HG03460 (cell line): ENCODE results near the gene DPYSL4.

Experiments
- ATAC-seq: cut with Tn5 transposase; IDR thresholded peaks from one replicate; pipeline ENCODE4 v1.9.1; 2021; ENCODE audit not compliant: unreplicated experiment

Gene DPYSL4

GRCh38 chr10:132239126-132240031 is 52.6 kb downstream of the DPYSL4 start:
- ATAC-seq: no peak

DNA sequence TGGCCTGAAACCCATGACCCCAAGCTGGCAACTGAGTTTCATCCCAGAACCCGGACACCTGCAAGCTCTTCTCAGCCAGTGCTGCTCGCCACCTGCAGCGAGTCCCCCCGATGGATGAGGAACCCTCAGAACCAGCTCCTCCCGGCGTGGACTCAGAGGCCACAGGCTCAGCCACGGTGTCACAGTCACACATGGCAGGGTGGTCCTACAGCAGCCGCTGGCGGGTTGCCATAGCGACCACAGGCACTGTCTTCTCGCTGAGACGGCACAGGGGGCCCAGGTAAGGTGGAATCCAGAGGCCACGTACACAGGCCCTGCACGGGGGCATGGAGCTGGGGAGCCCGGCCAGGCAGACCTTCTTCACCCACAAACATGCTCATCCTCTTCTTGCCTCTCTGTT is 53.4 kb downstream of the DPYSL4 start:
- no peak for ATAC-seq

DNA sequence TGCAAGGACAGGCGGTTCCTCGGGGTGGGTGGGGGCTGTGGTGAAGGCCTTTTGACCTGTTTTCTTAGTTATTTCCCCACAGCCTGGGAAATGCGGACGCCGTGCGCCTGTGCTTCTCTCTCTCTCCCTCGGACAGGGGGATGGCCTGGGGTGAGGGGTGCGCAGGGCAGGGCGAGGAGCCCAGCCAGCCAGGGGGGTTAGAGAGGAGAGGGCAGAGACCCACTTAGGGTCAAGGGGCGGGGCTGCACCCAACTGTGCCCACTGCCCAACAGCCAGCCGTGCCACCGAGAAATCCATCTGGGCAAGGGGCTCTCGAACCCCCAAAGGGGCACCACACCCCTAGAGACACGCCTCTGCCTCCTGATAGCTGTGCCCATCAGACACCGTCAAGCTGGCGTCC is 53.8 kb downstream of the DPYSL4 start:
- ATAC-seq: no peak

- ATAC-seq: no peak
These were observed 54.3 kb downstream of the DPYSL4 start for GRCh38 chr10:132241086-132241485.

- ATAC-seq: no peak
These were observed 54.7 kb downstream of the DPYSL4 start for GRCh38 chr10:132241496-132241895.

GRCh38 chr10:132242103-132242840 is 55.5 kb downstream of the DPYSL4 start:
- no peak for ATAC-seq

GRCh38 chr10:132243141-132243540 is 56.4 kb downstream of the DPYSL4 start:
- ATAC-seq: no peak

DNA sequence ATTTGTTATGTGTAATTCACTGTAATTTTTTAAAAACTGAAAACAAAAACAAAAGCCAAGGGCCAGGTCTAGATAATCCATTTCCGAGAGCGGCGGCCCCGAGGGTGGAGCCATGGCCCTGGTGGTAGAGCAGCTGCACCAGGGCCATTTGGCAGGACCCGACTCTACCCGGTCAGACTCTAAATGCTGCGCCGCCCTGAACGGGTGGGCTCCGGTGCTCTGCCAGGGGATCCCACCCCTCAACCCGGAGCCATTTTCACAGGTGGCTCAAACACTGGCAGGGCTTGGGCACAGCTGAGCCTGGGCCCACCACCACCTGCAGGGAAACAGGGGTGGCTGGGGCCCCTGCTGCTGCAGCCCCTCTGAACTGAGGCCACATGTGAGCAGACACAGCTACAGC is 56.9 kb downstream of the DPYSL4 start:
- ATAC-seq: no peak

GRCh38 chr10:132245056-132245455 is 58.3 kb downstream of the DPYSL4 start:
- ATAC-seq: no peak

- no peak for ATAC-seq
These were observed 59.5 kb downstream of the DPYSL4 start for GRCh38 chr10:132246296-132246695.

DNA sequence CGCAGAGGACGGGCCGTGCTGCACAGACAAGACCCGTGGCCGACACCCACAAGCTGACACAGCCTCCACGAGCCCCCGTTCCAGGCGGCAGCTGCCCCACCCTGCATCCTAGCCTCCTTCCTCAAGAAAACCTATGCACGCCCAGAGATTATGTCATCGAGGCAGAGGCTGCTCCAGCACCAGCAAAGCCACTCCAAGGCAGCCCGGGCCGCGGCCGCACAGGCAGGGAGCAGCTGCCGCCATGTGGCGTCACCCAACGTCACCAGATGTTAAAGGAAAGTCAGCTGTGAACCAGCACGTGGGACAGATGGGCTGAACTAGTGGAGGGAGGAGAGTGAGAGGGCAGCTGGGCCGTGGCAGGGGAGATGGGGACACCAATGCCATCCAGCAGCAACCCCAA is 61.2 kb downstream of the DPYSL4 start:
- no peak for ATAC-seq

GRCh38 chr10:132248455-132249225 is 61.9 kb downstream of the DPYSL4 start:
- ATAC-seq: no peak

DNA sequence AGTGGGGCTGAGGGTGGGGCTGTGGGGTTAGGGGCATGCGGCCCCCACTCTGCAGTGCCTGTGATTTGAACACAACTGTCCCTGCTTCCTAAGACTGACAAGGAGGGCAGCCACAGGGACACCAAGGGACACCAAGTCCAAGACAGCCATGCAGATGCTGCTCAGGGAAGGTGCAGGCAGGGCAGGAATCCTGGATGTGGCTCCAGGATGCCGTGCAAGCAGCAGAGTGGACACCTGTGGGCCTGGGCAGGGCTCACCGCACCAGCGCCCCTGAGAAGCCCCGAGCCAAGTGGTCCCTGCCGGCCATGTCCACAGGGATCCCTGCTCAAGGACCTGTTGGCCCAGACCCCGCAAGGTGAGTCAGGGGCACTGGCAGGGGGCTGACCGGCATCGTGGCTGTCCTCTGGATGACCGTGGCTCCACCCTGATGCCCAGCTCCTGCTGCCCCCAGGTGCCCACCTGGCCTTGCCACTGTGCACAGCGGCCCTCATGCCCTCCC is 62.5 kb downstream of the DPYSL4 start:
- no peak for ATAC-seq

DNA sequence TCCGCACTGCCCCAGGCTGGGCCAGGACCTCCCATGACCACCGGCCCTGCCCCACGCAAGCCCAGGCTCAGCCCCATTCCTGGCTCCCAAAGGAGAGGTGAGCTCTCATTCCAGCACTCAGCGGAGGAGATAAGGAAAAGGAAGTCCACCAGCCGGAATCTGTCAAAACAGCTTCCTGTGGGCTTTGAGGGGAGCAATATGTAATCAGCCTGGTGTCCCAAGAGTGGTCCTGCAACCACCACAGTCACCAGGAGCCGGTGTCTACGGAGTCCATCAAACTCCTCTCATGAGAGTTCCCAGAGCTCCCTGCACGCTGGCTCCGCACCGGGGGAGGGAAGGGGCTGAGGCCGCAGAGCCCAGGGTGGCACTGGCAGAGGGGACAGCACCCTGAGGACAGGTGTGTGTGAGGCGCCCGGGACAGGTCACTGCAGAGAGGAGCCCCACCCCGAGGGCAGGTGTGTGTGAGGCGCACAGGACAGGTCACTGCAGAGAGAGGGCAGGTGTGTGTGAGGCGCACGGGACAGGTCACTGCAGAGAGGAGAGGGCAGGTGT is 63.2 kb downstream of the DPYSL4 start:
- no peak for ATAC-seq

DNA sequence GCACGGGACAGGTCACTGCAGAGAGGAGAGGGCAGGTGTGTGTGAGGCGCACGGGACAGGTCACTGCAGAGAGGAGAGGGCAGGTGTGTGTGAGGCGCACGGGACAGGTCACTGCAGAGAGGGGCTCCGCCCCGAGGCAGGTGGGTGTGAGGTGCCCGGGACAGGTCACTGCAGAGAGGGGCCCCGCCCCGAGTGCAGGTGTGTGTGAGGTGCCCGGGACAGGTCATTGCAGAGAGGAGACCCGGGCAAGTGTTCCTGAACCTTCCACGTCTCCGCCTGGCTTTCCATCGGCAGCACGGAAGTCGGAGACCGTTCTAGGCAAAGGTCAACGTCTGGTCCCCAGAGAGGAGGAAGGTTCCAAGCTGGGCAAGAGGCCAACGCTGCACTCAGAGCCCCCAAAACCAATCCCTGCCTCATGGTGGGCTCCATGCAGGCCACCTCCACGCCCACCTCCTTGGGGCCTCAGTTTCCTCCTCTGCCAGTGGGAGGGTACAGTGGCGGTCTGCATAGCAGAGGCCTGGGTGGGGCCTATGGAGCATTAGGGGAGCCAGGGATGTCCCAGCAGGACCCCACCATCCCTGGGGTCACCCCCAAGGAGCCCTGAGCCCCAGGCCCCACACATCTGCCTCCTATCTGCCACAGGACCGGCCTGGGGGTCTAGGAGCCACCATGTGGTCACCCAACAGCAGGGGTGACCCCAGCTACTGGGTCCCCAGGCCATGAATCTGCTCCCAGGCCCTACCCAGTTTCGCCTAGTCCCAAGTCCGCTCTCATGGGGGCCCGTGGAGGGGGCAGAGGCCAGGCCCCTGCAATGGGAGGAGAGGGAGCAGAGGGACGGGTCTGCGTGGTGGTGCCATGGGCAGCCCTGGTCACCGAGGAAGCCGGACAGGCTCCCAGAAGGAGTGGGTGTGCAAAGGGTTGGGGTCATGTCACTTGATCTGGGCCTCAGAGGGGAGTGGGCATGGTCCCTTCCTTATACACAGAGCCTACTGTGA is 64.0 kb downstream of the DPYSL4 start:
- no peak for ATAC-seq

DNA sequence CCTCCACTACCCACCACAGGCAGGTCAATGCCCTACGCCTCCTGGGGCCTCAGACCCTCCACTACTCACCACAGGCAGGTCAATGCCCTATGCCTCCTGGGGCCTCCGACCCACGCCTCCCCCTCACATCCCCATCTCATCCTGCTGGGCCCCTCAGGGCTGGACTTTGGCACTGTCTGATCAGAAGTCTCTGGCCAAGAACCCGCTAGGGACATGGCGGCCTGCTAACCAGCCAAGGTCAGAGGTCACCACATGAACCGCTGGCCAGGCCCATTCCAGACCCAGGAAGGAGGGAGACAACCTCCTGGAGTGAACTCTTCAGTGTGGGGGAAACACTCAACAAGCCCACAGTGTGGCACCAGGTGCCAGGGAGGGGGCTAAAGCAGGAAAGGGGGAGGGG is 65.2 kb downstream of the DPYSL4 start:
- ATAC-seq: no peak

- ATAC-seq: no peak
These were observed 65.7 kb downstream of the DPYSL4 start for GRCh38 chr10:132252412-132252811.

DNA sequence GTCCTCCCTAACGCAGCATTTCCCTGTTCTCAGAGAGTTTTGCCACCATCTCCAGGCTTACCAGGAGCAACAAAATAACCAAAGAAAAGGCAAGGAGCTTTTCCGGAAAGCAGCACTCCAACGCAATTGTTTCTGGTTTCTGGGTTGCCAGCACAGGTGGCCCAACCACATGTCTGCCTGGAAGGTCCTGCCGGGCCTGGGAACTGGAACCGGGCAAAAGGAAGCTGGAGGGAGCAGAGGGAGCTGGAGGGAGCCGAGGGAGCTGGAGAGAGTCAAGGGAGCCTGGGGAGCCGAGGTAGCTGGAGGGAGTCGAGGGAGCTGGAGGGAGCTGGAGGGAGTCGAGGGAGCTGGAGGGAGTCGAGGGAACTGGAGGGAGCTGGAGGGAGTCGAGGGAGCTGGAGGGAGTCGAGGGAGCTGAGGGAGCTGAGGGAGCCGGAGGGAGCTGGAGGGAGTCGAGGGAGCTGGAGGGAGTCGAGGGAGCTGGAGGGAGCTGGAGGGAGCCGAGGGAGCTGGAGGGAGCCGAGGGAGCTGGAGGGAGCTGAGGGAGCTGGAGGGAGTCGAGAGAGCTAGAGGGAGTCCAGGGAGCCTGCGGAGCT is 66.4 kb downstream of the DPYSL4 start:
- ATAC-seq: no peak

- ATAC-seq: no peak
These were observed 68.1 kb downstream of the DPYSL4 start for GRCh38 chr10:132254841-132255240.
